GM12872 (cell line): ENCODE results near the gene ZDHHC24.

Source experiments
- CTCF ChIP-seq: IDR thresholded peaks from 3 replicates; pipeline ENCODE4 v1.5.1; 2011; ENCODE audit warnings: low read depth, mild to moderate bottlenecking, low read length, moderate library complexity; ENCODE audit not compliant: insufficient read depth

The ZDHHC24 gene

GRCh38 chr11:66532784-66533183 is 13.1 kb downstream of the ZDHHC24 start:
- TF ChIP-seq CTCF: no peak

GRCh38 chr11:66531841-66532240 is 14.0 kb downstream of the ZDHHC24 start:
- TF ChIP-seq CTCF: no peak

- no peak for TF ChIP-seq CTCF
Observed at GRCh38 chr11:66530927-66531709, 14.7 kb downstream of the ZDHHC24 start.

GRCh38 chr11:66529655-66530054 is 16.2 kb downstream of the ZDHHC24 start:
- no peak for TF ChIP-seq CTCF

- no peak for TF ChIP-seq CTCF
Observed at GRCh38 chr11:66529069-66529468, 16.8 kb downstream of the ZDHHC24 start.

GRCh38 chr11:66524304-66525040 is 21.4 kb downstream of the ZDHHC24 start:
- no peak for TF ChIP-seq CTCF

- TF ChIP-seq CTCF: no peak
Observed at GRCh38 chr11:66523611-66524010, 22.2 kb downstream of the ZDHHC24 start.
